Measurements from ENCODE around the gene GABRD. TPM values are rescaled to one million over a fixed set of nuclear protein-coding genes. Genes with fewer than 3 reads are reported as not detected.

Gene GABRD
- total RNA-seq, 1 donor from 2014 or later, result not detected

- DNase-seq (ENCODE audit: low spot score), result no peak
- H3K4me3 Mint-ChIP-seq (ENCODE audit: unreplicated experiment), result no peak overlapping the region
- peaks cover 39% of the 10 kb centered on the region for H3K27me3 Mint-ChIP-seq (ENCODE audit: low read depth)
- no peaks in the 10 kb centered on the region for H3K9me3 Mint-ChIP-seq (ENCODE audit: low read depth)
- TF ChIP-seq CTCF (IDR thresholded peaks at IDR 0.05), result no peak
- H3K4me1 Mint-ChIP-seq (ENCODE audit: low read depth), result no peaks in the 10 kb centered on the region
- no peak overlapping the region for H3K27ac Mint-ChIP-seq (ENCODE audit: unreplicated experiment)
- H3K36me3 Mint-ChIP-seq (ENCODE audit: low read depth), result no peaks in the 10 kb centered on the region
Observed at GRCh38 chr1:2024887-2025286, 5.7 kb downstream of the GABRD start.

GRCh38 chr1:2025491-2025981 is 6.4 kb downstream of the GABRD start:
- Mint-ChIP-seq H3K27ac (ENCODE audit: unreplicated experiment) (no peak overlapping the region), H3K4me3 (ENCODE audit: unreplicated experiment) (no peak overlapping the region), H3K36me3 (ENCODE audit: low read depth) (no peaks in the 10 kb centered on the region), H3K27me3 (ENCODE audit: low read depth) (peaks cover 37% of the 10 kb centered on the region), H3K4me1 (ENCODE audit: low read depth) (no peaks in the 10 kb centered on the region), H3K9me3 (ENCODE audit: low read depth) (no peaks in the 10 kb centered on the region)
- no peak for TF ChIP-seq CTCF (IDR thresholded peaks at IDR 0.05)
- peak; percentile 90 for DNase-seq (ENCODE audit: low spot score)

- peaks cover 30% of the 10 kb centered on the region for H3K27me3 Mint-ChIP-seq (ENCODE audit: low read depth)
- H3K36me3 Mint-ChIP-seq (ENCODE audit: low read depth), result no peaks in the 10 kb centered on the region
- no peak overlapping the region for H3K27ac Mint-ChIP-seq (ENCODE audit: unreplicated experiment)
- DNase-seq (ENCODE audit: low spot score), result no peak
- no peaks in the 10 kb centered on the region for H3K9me3 Mint-ChIP-seq (ENCODE audit: low read depth)
- no peak overlapping the region for H3K4me3 Mint-ChIP-seq (ENCODE audit: unreplicated experiment)
- TF ChIP-seq CTCF (IDR thresholded peaks at IDR 0.05), result no peak
- H3K4me1 Mint-ChIP-seq (ENCODE audit: low read depth), result no peaks in the 10 kb centered on the region
Observed at GRCh38 chr1:2027961-2028583, 8.9 kb downstream of the GABRD start.

- no peaks in the 10 kb centered on the region for H3K9me3 Mint-ChIP-seq (ENCODE audit: low read depth)
- no peak overlapping the region for H3K4me3 Mint-ChIP-seq (ENCODE audit: unreplicated experiment)
- TF ChIP-seq CTCF (IDR thresholded peaks at IDR 0.05), result no peak
- H3K4me1 Mint-ChIP-seq (ENCODE audit: low read depth), result no peaks in the 10 kb centered on the region
- no peaks in the 10 kb centered on the region for H3K36me3 Mint-ChIP-seq (ENCODE audit: low read depth)
- H3K27me3 Mint-ChIP-seq (ENCODE audit: low read depth), result peaks cover 27% of the 10 kb centered on the region
- H3K27ac Mint-ChIP-seq (ENCODE audit: unreplicated experiment), result no peak overlapping the region
- no peak for DNase-seq (ENCODE audit: low spot score)
Observed at GRCh38 chr1:2028870-2029560, 9.9 kb downstream of the GABRD start.

GRCh38 chr1:2029561-2029960 is 10.4 kb downstream of the GABRD start:
- DNase-seq (ENCODE audit: low spot score), result no peak
- Mint-ChIP-seq H3K4me1 (ENCODE audit: low read depth) (no peaks in the 10 kb centered on the region), H3K4me3 (ENCODE audit: unreplicated experiment) (no peak overlapping the region), H3K27ac (ENCODE audit: unreplicated experiment) (no peak overlapping the region), H3K27me3 (ENCODE audit: low read depth) (peaks cover 27% of the 10 kb centered on the region), H3K36me3 (ENCODE audit: low read depth) (no peaks in the 10 kb centered on the region), H3K9me3 (ENCODE audit: low read depth) (no peaks in the 10 kb centered on the region)
- TF ChIP-seq CTCF (IDR thresholded peaks at IDR 0.05), result no peak
